HCT116 (cell line): Measurements from ENCODE around the gene FES. TPM values are rescaled to one million over a fixed set of nuclear protein-coding genes. Genes with fewer than 3 reads are reported as not detected.

Experiments
- ATAC-seq: fragments of 200-7000 bp; cut with Tn5 transposase; 2 replicates; pipeline ENCODE4 v1.9.1; 2020; ENCODE audit warnings: mild to moderate bottlenecking, moderate library complexity
- BruUV-seq: library from RNA; stranded (reverse); fragments of 400-500 nt; replicated peaks from 2 replicates; lab custom pipeline; 2021; lab: Mats Ljungman, UMichigan
- CTCF ChIA-PET: fragments of 300-600 bp; sonication (Branson Sonifier 250); formaldehyde crosslinking; loops from one replicate; lab custom pipeline; 2021; ENCODE audit warnings: antibody characterized with exemption; lab: Charles Lee
- POLR2A ChIA-PET: fragments of 300-600, 350-600 bp; sonication (Branson Sonifier 250); formaldehyde crosslinking; loops from one replicate; lab custom pipeline; 2021; ENCODE audit warnings: antibody characterized with exemption; lab: Charles Lee
- RAD21 ChIA-PET, 2 experiments: fragments of 300-600 bp; sonication (Branson Sonifier 250); formaldehyde crosslinking; loops; one replicate each; lab custom pipeline; 2023; ENCODE audit warnings: low total read pairs in 2 of 2; ENCODE audit not compliant: uncharacterized antibody in 2 of 2, unreplicated experiment in 2 of 2, low non-redundant PET in 1 of 2; lab: Charles Lee
- DNase-seq: peaks from one replicate; pipeline ENCODE4 v3.0.0-alpha.2; 2010; ENCODE audit warnings: low read depth, low spot score
- H2AFZ ChIP-seq: fragments of 200-600 bp; shearing (Covaris generic), sonication (generic); 2 replicates; pipeline ENCODE4 v1.6.1; 2017; ENCODE audit warnings: low read depth, mixed run types, mixed read lengths, antibody characterized with exemption, low read length; ENCODE audit not compliant: poor library complexity, severe bottlenecking
- H3K27ac ChIP-seq: 2 replicates; pipeline ENCODE4 v1.5.1; 2012; ENCODE audit warnings: low read depth, low read length
- H3K27me3 ChIP-seq: fragments of 200-600 bp; sonication (generic); 2 replicates; pipeline ENCODE4 v1.6.1; 2016; ENCODE audit warnings: mixed run types, low read length, mixed read lengths; ENCODE audit not compliant: insufficient read depth
- H3K36me3 ChIP-seq, 2 experiments: fragments of 200-500 bp in 1 of 2; fragments of 200-600 bp in 1 of 2; sonication (Bioruptor generic) in 1 of 2; sonication (generic) in 1 of 2; 2 replicates each; pipeline versions ENCODE4 v1.5.1 to v1.6.1; 2014 to 2016; ENCODE audit warnings: low read length in 2 of 2, inconsistent platforms in 1 of 2, mixed read lengths in 1 of 2, mixed run types in 1 of 2; ENCODE audit not compliant: insufficient read depth in 2 of 2, control insufficient read depth in 1 of 2
- H3K4me1 ChIP-seq, 2 experiments: fragments of 200-600 bp in 1 of 2; sonication (generic) in 1 of 2; 2 replicates each; pipeline versions ENCODE4 v1.5.1 to v1.6.1; 2012 to 2017; ENCODE audit warnings: low read length in 2 of 2, inconsistent platforms in 1 of 2, mild to moderate bottlenecking in 1 of 2, mixed read lengths in 1 of 2, mixed run types in 1 of 2, moderate library complexity in 1 of 2; ENCODE audit not compliant: insufficient read depth in 2 of 2, control insufficient read depth in 1 of 2
- H3K4me2 ChIP-seq: fragments of 200-600 bp; sonication (generic); 2 replicates; pipeline ENCODE4 v1.6.1; 2017; ENCODE audit warnings: mixed run types, low read length, mixed read lengths
- H3K4me3 ChIP-seq, 2 experiments: fragments of 200-600 bp in 1 of 2; sonication (generic) in 1 of 2; replicated peaks in 1 of 2; 2 replicates each; pipeline ENCODE4 v1.5.1; 2011 to 2016; ENCODE audit warnings: low read length in 2 of 2, control low read depth in 1 of 2, low read depth in 1 of 2, mild to moderate bottlenecking in 1 of 2, mixed read lengths in 1 of 2, mixed run types in 1 of 2
- H3K79me2 ChIP-seq: fragments of 200-600 bp; sonication (generic); 2 replicates; pipeline ENCODE4 v1.6.1; 2017; ENCODE audit warnings: mild to moderate bottlenecking, mixed run types, low read length, moderate library complexity, mixed read lengths; ENCODE audit not compliant: insufficient read depth
- H3K9ac ChIP-seq: fragments of 200-600 bp; sonication (generic); 2 replicates; pipeline ENCODE4 v1.6.1; 2016; ENCODE audit warnings: low read length, mixed read lengths
- H3K9me2 ChIP-seq: fragments of 200-600 bp; sonication (generic), shearing (Covaris generic); 2 replicates; pipeline ENCODE4 v1.6.1; 2017; ENCODE audit warnings: mixed run types, mild to moderate bottlenecking, moderate library complexity; ENCODE audit not compliant: insufficient read depth
- H3K9me3 ChIP-seq, 2 experiments: fragments of 200-500 bp in 1 of 2; fragments of 200-600 bp in 1 of 2; sonication (Bioruptor generic) in 1 of 2; sonication (generic) in 1 of 2; 2 replicates each; pipeline ENCODE4 v1.6.1; 2014 to 2017; ENCODE audit warnings: low read length in 2 of 2, mixed read lengths in 2 of 2, inconsistent platforms in 1 of 2, low read depth in 1 of 2, mild to moderate bottlenecking in 1 of 2, mixed run types in 1 of 2, moderate library complexity in 1 of 2; ENCODE audit not compliant: control insufficient read depth in 1 of 2, insufficient read depth in 1 of 2
- H4K20me1 ChIP-seq: fragments of 200-600 bp; sonication (generic), shearing (Covaris generic); 2 replicates; pipeline ENCODE4 v1.6.1; 2017; ENCODE audit warnings: mixed run types, mild to moderate bottlenecking, moderate library complexity; ENCODE audit not compliant: insufficient read depth
- CBX3 ChIP-seq: IDR thresholded peaks from 2 replicates; pipeline ENCODE4 v1.6.1; 2012; ENCODE audit warnings: low read depth
- CTCF ChIP-seq, 3 experiments: fragments of 200-600 bp in 1 of 3; sonication (generic) in 1 of 3; IDR thresholded peaks in 2 of 3; conservative IDR thresholded peaks in 1 of 3; 2 replicates each; pipeline ENCODE4 v1.5.1; 2012 to 2017; ENCODE audit warnings: low read depth in 2 of 3, low read length in 2 of 3, antibody characterized with exemption in 1 of 3, borderline replicate concordance in 1 of 3, control low read depth in 1 of 3, mild to moderate bottlenecking in 1 of 3, mixed read lengths in 1 of 3, mixed run types in 1 of 3, moderate library complexity in 1 of 3; ENCODE audit not compliant: insufficient read depth in 1 of 3
- EGR1 ChIP-seq: IDR thresholded peaks from 2 replicates; pipeline ENCODE4 v1.6.1; 2012; ENCODE audit warnings: low read depth
- ELF1 ChIP-seq: IDR thresholded peaks from 2 replicates; pipeline ENCODE4 v1.6.1; 2012; ENCODE audit warnings: low read depth, borderline replicate concordance
- EZH2 ChIP-seq: fragments of 200-600 bp; sonication (generic); IDR thresholded peaks from 2 replicates; pipeline ENCODE4 v1.6.1; 2017; ENCODE audit warnings: antibody characterized with exemption, mixed run types
- EZH2phosphoT487 ChIP-seq: fragments of 200-600 bp; IDR thresholded peaks from 2 replicates; pipeline ENCODE4 v1.6.1; 2018; ENCODE audit warnings: antibody characterized with exemption, borderline replicate concordance
- FOSL1 ChIP-seq: IDR thresholded peaks from 2 replicates; pipeline ENCODE4 v1.6.1; 2012; ENCODE audit warnings: low read depth
- JUND ChIP-seq: IDR thresholded peaks from 2 replicates; pipeline ENCODE4 v1.6.1; 2012
- MAX ChIP-seq: IDR thresholded peaks from 2 replicates; pipeline ENCODE4 v1.6.1; 2012
- POLR2A ChIP-seq: IDR thresholded peaks from 2 replicates; pipeline ENCODE4 v1.7.0; 2011; ENCODE audit warnings: borderline replicate concordance; ENCODE audit not compliant: insufficient read depth, insufficient read length; ENCODE audit errors: extremely low read depth
- POLR2AphosphoS5 ChIP-seq: IDR thresholded peaks from 2 replicates; pipeline ENCODE4 v1.6.1; 2011; ENCODE audit warnings: mild to moderate bottlenecking, low read depth, low read length, moderate library complexity
- SIN3A ChIP-seq: IDR thresholded peaks from 2 replicates; pipeline ENCODE4 v1.6.1; 2012; ENCODE audit warnings: low read depth
- SP1 ChIP-seq: IDR thresholded peaks from 2 replicates; pipeline ENCODE4 v1.6.1; 2012; ENCODE audit warnings: low read depth
- ZBTB33 ChIP-seq: IDR thresholded peaks from 2 replicates; pipeline ENCODE4 v1.6.1; 2011; ENCODE audit warnings: mild to moderate bottlenecking, low read length, moderate library complexity; ENCODE audit not compliant: insufficient replicate concordance; ENCODE audit errors: extremely low read depth
- ZFX ChIP-seq: fragments of 450-650 bp; IDR thresholded peaks from 2 replicates; pipeline ENCODE4 v1.6.1; 2017
- ZNF274 ChIP-seq: fragments of 200-500 bp; sonication (Bioruptor generic); IDR thresholded peaks from 2 replicates; pipeline ENCODE4 v1.6.1; 2014; ENCODE audit warnings: mild to moderate bottlenecking, low read depth, low read length, inconsistent platforms
- intact Hi-C: fragments of 100-400 bp; cut with micrococcal nuclease; formaldehyde crosslinking; loops from 2 replicates; pipeline ENCODE4 v1.10.0; 2022
- total RNA-seq: library from RNA; stranded (reverse); gene quantifications from one replicate; pipeline ENCODE4 v1.2.1, GENCODE V29; 2021; ENCODE audit not compliant: unreplicated experiment
- TF ChIP-seq, protein P1 (sequence below): IDR thresholded peaks from 2 replicates; pipeline ENCODE4 v1.6.1; 2012; ENCODE audit warnings: low read depth

Gene FES
- total RNA-seq, 1 experiment from 2014 or later: 5.3 TPM

DNA sequence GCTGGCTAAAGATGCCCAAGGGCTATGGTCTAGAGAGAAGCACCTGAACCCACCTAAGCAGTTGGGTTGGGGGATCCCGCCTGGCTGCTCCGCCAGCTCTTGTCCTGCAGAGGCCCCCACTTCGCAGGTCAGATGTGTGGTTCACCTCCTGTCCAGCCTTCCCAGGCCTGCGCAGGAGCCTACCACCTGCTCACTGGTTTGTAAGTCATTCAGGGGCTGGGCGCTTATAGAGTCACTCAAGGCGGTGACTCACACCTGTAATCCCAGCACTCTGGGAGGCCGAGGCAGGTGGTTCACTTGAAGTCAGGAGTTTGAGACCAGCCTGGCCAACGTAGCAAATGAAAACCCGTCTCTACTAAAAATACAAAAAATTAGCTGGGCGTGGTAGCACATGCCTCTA lies 19.8 kb upstream of the FES start:
- H3K4me1 ChIP-seq: peaks cover 35 to 63% of the 10 kb centered on the region in 2 experiments
- BruUV-seq: no TSS peak
- no peak overlapping the region for H3K27ac ChIP-seq

More for the DNA sequence above, 19.8 kb upstream of the FES start:
- no peaks in the 10 kb centered on the region for H3K79me2 ChIP-seq
- H2AFZ ChIP-seq: no peak overlapping the region
- ChIA-PET RAD21 (no interaction called here), CTCF (no interaction called here), POLR2A (interaction anchor here (0.7 kb wide), 1 partner anchor 24 kb away, joined by 3 read pairs; no protein-coding TSS in a partner anchor)
- H3K9me3 ChIP-seq: no peaks in the 10 kb centered on the region
- no peaks in the 10 kb centered on the region for H3K27me3 ChIP-seq
- TF ChIP-seq, protein P1, sequence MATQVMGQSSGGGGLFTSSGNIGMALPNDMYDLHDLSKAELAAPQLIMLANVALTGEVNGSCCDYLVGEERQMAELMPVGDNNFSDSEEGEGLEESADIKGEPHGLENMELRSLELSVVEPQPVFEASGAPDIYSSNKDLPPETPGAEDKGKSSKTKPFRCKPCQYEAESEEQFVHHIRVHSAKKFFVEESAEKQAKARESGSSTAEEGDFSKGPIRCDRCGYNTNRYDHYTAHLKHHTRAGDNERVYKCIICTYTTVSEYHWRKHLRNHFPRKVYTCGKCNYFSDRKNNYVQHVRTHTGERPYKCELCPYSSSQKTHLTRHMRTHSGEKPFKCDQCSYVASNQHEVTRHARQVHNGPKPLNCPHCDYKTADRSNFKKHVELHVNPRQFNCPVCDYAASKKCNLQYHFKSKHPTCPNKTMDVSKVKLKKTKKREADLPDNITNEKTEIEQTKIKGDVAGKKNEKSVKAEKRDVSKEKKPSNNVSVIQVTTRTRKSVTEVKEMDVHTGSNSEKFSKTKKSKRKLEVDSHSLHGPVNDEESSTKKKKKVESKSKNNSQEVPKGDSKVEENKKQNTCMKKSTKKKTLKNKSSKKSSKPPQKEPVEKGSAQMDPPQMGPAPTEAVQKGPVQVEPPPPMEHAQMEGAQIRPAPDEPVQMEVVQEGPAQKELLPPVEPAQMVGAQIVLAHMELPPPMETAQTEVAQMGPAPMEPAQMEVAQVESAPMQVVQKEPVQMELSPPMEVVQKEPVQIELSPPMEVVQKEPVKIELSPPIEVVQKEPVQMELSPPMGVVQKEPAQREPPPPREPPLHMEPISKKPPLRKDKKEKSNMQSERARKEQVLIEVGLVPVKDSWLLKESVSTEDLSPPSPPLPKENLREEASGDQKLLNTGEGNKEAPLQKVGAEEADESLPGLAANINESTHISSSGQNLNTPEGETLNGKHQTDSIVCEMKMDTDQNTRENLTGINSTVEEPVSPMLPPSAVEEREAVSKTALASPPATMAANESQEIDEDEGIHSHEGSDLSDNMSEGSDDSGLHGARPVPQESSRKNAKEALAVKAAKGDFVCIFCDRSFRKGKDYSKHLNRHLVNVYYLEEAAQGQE: no peak
- TF ChIP-seq EZH2 (no peak), POLR2AphosphoS5 (no peak), ELF1 (no peak), SP1 (no peak), EGR1 (no peak), MAX (no peak), CTCF (IDR thresholded peaks at IDR 0.05 in 2 of 3, conservative IDR thresholded peaks at IDR 0.05 in 1 of 3; ENCODE audit: borderline replicate concordance in 1 of 3, insufficient read depth in 1 of 3, low read depth in 2 of 3, low read length in 2 of 3) (no peak), JUND (no peak), ZNF274 (no peak), ZFX (no peak), EZH2phosphoT487 (no peak), SIN3A (no peak), POLR2A (no peak), FOSL1 (no peak), CBX3 (no peak), ZBTB33 (no peak)
- no peaks in the 10 kb centered on the region for H3K9me2 ChIP-seq
- ATAC-seq (peak; percentile 46), DNase-seq (no peak)
- H3K9ac ChIP-seq: no peak overlapping the region
- intact Hi-C loops: loop anchor here (5.0 kb wide), 1 partner anchor 147 kb away; the partner anchor contains the start of gene BLM
- H3K4me2 ChIP-seq: peak overlapping the region; percentile 15; the same call in 1 of the 2 replicates
- no peaks in the 10 kb centered on the region for H4K20me1 ChIP-seq
- H3K4me3 ChIP-seq: no peak overlapping the region
- no peaks in the 10 kb centered on the region for H3K36me3 ChIP-seq
